DMS153 treated with DMSO at 0.1 percent for 48 hours (cell line): ENCODE measurements around the gene PBX2.
"Not testable (repeated sequence)": the region's sequence is repeated elsewhere in the genome, so short reads cannot be mapped to it uniquely, and the experiment has no call there.

Experiments used
- DNase-seq: peaks from one replicate; lab custom pipeline; 2025; ENCODE audit not compliant: unreplicated experiment; lab: John Stamatoyannopoulos, UW

PBX2 gene

GRCh38 chr6:32151863-32152768, 37.9 kb downstream of the PBX2 start, which contains the start of gene PRRT1:
TSS of gene PRRT1 (minus strand) at chr6:32151939. CDS start at chr6:32151827, 112 bp downstream.
- no peak for DNase-seq

GRCh38 chr6:32151181-32151862, 38.7 kb downstream of the PBX2 start:
- DNase-seq: no peak

- no peak for DNase-seq
Measured at GRCh38 chr6:32149932-32150870, 39.8 kb downstream of the PBX2 start.

GRCh38 chr6:32149092-32149755, 40.8 kb downstream of the PBX2 start:
- DNase-seq: no peak

GRCh38 chr6:32148289-32149091, 41.5 kb downstream of the PBX2 start:
- DNase-seq: no peak

- no peak for DNase-seq
Measured at GRCh38 chr6:32147401-32148132, 42.4 kb downstream of the PBX2 start.

- DNase-seq: no peak
Measured at GRCh38 chr6:32146687-32147086, 43.3 kb downstream of the PBX2 start.

GRCh38 chr6:32146287-32146686, 43.7 kb downstream of the PBX2 start:
- no peak for DNase-seq

GRCh38 chr6:32144238-32144637, 45.8 kb downstream of the PBX2 start:
- not testable (repeated sequence) for DNase-seq

- DNase-seq: no peak
Measured at GRCh38 chr6:32140420-32141046, 49.5 kb downstream of the PBX2 start.

- DNase-seq: no peak
Measured at GRCh38 chr6:32139590-32139989, 50.4 kb downstream of the PBX2 start.

GRCh38 chr6:32137454-32137853, 52.5 kb downstream of the PBX2 start:
- no peak for DNase-seq
